HG03097 (cell line): ENCODE data around the gene BPTF.
A peak's percentile ranks its signal among the peaks of the same experiment; 100 is the strongest.
"Not testable (repeated sequence)": the region's sequence is repeated elsewhere in the genome, so short reads cannot be mapped to it uniquely, and the experiment has no call there.

Experiments used
- ATAC-seq: cut with Tn5 transposase; IDR thresholded peaks from one replicate; pipeline ENCODE4 v1.9.1; 2021; ENCODE audit not compliant: unreplicated experiment, low FRiP score

The BPTF gene

DNA sequence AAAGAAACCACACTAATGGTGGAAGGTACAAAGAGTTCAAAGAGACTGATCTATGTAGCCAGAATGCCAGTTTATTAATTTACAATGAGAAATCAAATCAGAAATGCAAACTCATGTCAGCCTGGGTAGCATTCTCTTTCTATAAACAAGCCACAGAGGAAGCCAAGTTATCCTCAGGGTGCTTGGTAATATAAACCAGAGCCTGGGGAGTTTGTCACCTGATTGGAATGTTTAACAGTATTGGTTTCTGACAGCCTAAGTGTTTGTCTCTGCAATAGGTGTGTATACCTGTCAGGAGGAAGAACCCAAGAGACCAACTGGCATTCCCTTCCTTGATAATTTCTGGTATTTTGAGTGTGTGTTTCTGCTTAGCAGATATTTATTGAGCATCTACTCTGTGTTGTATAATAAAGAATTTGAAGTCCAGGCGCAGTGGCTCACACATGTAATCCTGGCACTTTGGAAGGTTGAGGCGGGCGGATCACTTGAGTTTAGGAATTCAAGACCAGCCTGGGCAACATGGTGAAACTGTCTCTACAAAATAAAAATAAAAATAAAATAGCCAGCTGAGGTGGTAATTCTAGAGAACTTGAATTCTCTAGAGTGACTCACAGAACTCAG is 174.1 kb downstream of the BPTF start:
- no peak for ATAC-seq

DNA sequence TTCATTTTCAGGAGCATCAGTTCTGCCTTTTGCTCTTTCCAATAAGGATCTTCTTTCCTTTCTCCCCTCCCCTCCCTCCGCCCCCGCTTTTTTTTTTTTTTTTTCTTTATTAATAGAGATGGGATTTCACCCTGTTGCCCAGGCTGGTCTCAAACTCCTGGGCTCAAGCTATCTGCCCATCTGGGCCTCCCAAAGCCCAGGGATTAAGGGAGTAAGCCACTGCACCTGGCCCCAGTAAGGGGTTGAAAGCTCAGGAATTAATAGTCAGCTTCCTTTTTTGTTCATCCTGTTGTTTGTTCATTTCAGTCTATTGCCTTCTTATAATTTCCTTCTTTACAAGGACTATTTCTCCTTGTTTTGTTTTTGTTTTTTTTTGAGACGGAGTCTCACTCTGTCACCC is 178.9 kb downstream of the BPTF start:
- no peak for ATAC-seq

DNA sequence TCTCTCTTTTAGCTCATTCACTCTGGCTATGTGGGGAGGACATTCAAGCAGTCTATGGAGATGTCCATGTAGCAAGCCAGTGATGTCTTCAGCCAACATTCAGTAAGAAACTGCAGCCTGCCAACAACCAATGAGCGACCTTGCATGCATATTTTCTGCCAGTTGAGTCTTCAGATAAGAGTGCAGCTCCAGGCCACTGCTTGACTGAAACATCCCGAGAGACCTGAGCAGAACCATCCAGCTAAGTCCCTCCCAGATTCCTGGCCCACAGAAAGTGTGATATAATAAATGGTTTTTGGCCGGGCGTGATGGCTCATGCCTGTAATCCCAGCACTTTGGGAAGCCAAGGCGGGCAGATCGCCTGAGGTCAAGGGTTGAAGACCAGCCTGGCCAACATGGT is 181.5 kb downstream of the BPTF start:
- no peak for ATAC-seq

DNA sequence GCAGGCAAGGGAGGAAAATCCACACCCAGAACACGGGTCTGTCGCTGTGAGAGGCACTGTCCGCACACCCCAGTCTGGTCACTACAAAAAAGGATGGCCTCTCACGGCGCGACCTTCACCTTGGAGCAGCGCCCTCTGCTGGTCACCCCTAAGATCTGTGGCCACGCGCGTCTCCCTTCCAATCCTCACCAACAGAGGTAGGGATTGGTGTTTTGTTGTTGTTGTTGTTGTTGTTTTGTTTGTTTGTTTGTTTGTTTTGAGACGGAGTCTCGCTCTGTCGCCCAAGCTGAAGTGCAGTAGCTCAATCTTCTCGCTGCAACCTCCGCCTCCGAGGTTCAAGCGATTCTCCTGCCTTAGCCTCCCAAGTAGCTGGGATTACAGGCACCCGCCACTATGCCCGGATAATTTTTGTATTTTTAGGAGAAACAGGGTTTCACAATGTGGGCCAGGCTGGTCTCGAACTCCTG is 185.9 kb downstream of the BPTF start:
- no peak for ATAC-seq

DNA sequence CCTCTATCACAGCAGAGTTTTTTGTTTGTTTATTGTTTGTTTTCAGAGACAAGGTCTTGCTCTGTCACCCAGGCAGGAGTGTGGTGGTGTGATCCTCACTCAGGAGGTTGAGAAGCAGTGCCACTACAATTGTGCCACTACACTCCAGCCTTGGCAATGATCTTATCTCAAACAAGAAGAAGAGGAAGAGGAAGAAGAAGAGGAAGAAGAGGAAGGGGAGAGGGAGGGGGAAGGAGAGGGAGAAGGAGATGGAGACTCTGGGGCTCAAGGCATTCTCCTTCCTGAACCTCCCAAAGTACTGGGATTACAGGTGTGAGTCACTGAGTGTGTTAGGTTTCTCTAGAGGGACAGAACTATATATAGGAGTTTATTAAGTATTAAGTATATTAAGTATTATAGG is 188.1 kb downstream of the BPTF start:
- no peak for ATAC-seq

DNA sequence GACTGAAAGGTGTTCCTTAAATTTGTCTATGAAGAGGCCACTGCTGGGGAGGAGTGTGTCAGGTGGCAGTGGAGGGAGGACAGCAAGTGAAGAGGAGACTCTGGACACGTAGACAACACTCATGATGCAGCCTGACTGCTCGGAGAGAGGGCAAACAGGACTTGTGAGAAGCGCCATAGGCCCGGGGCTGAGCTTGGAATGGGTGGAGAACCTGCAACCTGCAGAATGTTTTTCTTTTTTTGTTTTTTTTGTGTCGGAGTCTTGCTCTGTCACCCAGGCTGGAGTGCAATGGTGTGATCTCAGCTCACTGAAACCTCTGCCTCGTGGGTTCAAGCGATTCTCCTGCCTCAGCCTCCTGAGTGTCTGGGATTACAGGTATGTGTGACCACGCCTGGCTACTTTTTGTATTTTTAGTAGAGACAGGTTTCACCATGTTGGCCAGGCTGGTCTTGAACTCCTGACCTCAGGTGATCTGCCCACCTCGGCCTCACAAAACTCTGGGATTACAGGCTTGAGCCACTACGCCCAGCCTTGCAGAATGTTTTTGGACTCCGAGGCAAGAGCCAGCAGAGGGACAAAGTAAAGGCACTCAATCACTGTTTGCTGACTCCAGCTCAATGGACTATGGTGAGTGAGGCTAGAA is 189.9 kb downstream of the BPTF start:
- ATAC-seq: no peak

DNA sequence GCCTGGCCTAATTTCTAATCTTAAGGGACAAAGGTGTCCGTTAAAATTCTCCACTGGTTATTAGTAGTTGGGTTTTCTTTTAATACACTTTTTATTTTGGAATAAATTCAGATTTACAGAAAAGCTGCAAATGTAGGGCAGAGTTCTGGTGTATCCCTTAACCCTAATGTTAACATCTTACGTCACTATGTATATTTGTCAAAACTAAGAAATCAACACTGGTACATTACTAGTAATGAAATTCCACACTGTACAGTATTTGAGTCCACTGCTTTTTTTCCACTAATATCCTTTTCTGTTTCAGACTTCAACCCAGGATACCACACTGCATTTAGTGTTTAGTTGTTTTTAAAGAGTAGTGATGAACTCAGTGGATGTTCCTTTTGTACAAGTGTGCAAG is 191.5 kb downstream of the BPTF start:
- ATAC-seq: no peak

DNA sequence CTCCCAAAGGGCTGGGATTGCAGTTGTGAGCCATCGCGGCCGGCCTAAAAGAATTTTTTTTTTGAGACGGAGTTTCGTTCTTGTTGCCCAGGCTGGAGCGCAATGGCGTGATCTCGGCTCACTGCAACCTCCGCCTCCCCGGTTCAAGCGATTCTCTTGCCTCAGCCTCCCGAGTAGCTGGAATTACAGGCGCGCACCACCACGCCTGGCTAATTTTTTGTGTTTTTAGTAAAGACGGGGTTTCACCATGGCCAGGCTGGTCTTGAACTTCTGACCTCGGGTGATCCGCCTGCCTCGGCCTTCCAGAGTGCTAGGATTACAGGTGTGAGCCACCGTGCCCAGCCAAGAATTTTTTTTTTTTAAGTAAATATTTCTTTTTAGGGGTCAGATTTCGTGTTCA is 193.2 kb downstream of the BPTF start:
- ATAC-seq: not testable (repeated sequence)

DNA sequence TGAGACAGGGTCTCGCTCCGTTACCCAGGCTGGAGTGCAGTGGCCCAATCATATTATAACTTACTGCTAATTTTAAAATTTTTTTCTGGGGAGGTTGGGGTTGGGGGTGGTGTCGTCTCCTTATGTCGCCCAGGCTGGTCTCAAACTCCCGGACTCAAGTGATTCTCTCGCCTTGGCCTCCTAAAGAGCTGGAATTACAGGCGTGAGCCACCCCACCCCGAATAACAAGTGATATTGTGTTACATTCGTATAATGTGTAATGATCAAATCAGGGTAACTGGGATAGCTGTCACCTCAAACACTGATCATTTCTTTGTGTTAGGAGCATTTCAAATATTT is 194.0 kb downstream of the BPTF start:
- no peak for ATAC-seq

DNA sequence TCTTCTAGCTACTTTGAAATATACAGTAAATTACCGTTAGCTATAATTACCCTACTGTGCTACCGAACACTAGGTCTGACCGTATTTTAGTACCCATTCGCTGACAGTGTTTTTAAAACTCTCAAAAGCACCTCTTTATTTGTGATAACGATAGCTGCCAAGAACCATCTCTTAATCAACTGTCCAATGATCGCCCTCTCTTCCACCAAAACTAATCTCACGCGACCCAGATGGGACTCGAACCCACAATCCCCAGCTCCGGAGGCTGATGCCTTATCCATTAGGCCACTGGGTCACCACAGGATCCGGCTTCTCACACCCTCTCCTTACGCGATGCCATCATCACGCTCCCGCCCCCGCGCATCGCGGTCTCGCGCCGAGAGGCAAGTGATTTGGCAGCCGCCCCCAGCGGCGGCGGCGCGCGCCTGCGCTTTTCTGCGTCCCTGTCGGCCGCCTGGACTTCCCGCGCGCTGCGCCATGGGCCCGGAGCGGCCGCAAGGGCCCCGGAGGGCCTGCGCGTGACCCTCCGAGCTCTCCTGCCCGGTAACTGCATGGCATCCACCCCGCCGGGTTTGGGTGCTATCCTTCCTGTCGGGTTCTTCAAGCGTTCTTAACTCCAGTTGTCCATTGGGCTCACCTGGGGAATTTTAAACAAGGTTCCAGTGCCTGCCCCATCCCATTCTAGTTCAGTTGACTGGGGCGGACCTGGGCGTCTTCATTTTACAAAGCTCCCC is 194.5 kb downstream of the BPTF start:
- peak; percentile 85 for ATAC-seq

DNA sequence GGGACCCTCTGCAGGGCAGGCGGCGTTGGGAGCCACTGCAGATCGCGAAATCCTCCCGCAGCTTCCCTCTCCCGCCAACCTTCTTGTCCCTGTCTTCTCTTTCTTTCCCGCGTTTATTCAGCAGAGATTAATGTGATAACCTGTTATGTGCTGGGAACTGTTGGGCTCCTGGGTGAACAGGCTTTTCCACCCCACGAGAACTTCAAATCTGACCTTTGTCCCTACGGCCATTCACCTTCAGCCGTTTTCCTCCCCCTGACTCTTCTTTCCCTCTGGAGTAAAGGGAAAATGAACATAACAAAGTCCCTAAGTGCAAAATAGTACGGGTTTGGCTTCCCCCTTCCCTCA is 195.1 kb downstream of the BPTF start:
- no peak for ATAC-seq

DNA sequence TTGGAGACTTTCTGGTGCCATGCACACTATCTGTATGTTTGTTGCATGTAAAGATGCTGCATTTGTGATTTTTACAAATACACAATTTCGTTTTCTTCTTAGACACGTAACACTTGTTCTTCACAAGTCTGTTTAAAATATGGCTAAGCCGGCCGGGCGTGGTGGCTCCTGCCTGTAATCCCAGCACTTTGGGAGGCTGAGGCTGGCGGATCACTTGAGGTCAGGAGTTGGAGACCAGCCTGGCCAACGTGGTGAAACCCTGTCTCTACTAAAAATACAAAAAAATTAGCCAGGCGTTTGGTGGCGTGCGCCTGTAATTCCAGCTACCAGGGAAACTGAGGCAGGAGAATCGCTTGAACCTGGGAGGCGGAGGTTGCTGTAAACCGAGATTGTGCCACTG is 195.5 kb downstream of the BPTF start:
- not testable (repeated sequence) for ATAC-seq

DNA sequence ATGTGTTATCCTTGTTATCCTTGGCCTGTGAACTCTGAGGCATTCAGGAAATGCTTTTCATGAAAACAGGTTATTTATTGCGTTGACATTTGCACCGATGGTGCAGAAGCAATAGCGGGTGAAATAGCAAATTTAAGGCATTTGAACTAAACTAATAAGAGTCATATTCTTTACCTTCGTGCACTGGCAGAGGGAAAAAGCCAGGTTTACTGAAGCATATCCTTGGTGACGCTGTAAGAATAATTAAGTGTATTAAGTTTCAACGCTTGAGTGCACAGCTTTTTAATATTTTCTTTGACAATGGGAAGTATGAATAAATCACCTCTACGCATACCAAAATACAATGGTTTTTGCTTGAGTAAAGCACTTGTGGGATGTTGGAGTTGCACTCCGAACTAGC is 196.7 kb downstream of the BPTF start:
- ATAC-seq: no peak

DNA sequence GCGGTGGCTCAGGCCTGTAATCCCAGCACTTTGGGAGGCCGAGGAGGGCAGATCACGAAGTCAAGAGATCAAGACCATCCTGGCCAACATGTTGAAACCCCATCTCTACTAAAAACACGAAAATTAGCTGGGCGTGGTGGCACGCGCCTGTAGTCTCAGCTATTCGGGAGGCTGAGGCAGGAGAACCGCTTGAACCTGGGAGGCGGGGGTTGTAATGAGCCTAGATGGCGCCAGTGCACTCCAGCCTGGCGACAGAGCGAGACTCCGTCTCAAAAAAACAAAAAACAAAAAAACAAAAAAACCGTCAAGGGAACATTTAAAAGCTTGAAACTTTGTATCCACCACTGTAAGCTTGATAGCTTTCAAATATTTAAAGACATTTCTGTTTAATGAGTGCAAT is 197.2 kb downstream of the BPTF start:
- not testable (repeated sequence) for ATAC-seq

DNA sequence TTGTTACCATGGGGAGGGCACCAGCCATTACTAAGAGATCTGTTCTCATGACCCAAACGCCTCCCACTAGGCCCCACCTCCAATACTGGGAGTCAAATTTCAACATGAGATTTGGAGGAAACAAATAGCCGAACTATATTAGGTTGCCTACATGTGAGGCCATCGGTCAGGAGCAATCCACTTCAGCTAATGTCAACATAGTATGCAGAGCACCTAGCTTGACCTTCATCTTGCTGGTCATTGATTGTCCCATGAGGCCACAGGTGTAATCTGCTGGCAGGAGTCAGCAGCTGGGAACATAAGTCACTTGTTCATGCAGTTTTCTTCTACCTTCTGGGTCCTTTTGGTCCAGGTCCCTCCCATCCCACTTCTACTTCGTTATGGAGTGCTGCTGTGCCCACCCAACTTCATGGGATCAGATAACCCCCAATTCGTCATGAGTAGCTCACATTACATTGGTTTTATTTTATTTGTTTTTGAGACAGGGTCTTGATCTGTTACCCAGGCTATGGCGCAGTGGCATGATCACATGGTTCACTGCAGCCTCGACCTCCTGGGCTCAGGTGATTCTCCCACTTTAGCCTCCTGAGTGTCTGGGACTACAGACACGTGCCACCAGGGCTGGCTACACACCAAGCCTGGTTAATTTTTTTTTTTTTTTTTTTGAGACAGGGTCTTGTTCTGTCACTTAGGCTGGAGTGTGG is 204.4 kb downstream of the BPTF start:
- ATAC-seq: no peak
